ENCODE measurements around the gene GJB5.

GJB5 gene

GRCh38 chr1:34744851-34745250 lies 10.0 kb upstream of the GJB5 start:
- DNase-seq, result peak in 2 of 56 donors; percentile 9 to 12

- no peak for DNase-seq
Observed at GRCh38 chr1:34745666-34746065, 9.2 kb upstream of the GJB5 start.

DNA sequence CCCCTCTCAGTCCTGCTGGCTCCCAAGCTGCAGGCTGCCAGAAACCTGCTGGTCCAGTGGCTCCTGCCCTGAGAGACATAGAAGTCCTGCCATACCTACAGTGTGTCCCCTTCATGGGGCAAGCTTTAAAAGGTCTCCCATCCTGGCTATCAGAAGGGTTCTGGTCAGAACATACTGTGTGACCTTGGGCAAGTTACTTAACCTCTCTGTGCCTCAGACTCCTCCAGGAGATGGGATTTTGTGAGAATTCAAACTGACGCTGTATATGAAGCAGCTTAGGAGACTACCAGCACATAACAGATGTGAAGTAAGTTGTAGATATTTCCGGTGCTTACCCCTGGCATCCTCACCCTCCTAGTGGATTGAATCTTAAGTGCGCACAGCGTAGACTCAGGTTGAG lies 8.7 kb upstream of the GJB5 start:
- no peak for DNase-seq

DNA sequence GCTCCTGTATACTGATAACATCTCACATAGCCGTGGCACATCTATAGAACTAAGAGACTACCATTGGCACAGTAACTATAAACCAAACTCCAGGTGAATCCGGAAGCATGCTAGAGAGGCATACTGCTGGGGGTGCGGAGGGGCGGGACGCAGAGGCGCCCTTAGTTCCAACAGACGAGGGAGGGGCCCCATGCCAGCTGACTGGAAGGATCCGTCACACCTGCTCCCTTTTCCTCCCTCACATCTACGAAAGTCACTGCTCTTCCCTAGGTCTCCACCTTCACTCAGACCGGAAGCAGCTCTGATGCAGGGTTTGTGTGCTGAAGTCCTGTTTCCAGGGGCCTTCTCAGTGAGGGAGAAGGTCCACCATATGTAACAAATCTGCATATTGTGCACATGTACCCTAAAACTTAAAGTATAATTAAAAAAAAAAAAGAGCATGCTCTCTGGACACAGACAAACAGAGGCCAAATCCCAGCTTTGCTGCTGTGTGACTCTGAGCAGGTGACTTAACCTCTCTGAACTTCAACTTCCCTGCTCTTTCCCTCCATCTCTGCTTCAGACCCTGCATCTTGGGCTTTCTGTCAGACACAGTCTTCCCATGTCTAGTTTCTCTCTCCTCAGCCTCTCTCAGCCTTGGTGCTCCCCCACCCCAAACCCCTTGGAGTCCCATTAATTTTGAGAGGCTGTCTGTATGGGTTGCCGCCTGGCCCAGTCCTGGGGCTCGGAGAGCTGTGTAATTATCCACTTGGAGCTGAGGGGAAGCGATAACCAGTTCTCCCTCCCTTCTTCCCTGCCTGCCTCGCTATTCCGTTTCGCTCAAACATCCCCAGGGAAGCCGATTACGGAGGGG lies 7.8 kb upstream of the GJB5 start:
- DNase-seq, result no peak

DNA sequence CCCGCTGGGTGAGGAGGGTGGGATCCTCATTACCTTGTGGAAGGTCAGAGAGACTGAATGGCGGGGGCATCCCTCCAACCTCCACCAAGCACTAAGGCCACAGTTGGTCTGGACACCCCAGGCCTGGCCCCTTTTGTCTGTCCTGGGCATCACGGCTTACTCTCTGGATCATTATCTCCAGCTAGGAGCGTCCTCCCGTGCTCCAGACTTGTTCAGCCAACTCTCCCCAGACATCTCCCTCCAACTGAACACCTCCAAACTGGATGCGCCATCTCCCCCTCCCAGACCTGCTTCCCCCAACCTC lies 7.3 kb upstream of the GJB5 start:
- no peak for DNase-seq

DNA sequence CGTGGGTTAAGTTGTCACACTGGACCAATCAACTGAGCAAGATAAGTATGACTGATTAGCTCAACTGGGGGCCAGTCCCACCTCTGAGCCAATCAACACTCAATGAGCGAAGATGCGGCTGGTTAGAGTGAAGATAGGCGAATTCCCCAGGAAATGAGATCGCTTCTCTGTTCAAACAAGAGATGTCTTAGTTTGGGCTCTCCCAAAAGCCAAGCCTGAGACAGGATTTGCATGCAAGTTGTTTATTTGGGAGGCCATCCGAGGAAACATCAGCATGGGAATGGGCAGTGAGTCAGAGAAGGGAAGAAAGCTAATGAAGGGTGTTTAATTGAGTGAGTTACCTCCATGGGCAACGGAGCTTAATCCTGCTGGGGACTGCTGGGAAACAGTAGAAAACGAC lies 4.9 kb upstream of the GJB5 start:
- DNase-seq, result no peak

DNA sequence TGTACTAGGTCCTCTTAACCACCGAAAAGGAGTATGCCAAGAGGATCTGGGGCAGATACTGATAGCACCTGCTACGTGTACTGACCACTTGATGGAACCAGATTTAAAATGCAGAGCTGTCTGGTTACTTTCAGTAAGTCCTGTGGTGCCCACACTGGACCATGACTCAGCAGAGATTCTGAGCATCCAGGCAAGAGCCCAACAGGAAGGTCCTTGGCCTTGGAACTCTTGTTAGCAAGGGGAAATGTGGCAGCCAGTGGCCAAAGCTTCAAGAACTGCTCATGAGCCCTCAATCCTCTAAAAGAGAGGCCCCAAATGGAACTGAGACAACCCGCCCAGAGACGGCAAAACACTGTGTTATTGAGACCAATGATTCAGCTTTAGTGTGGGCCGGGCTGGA lies 4.2 kb upstream of the GJB5 start:
- peak in 1 of 56 donors; percentile 5 for DNase-seq

GRCh38 chr1:34753163-34753562 lies 1.7 kb upstream of the GJB5 start:
- DNase-seq, result no peak

DNA sequence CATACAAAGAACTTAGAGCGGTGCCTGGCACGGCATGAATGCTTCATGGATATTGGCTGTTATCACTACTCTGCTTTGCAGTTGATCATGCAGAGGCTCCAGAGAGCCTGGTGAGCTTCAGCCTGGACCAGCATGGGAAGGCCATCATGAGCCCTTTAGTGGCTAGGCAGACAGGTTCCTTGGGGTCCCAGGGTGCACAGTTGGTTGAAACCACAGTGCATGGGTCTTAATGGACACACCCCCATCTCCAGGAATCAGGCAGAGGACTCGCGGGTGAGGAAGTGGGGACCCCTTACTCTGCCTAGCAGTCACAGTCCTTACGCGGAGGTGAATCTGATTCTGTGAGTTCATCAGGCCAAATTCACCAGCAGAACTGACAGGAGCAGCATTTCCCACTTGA lies 1.1 kb downstream of the GJB5 start:
- no peak for DNase-seq

GRCh38 chr1:34757386-34757785 lies 2.5 kb downstream of the GJB5 start:
- no peak for DNase-seq

DNA sequence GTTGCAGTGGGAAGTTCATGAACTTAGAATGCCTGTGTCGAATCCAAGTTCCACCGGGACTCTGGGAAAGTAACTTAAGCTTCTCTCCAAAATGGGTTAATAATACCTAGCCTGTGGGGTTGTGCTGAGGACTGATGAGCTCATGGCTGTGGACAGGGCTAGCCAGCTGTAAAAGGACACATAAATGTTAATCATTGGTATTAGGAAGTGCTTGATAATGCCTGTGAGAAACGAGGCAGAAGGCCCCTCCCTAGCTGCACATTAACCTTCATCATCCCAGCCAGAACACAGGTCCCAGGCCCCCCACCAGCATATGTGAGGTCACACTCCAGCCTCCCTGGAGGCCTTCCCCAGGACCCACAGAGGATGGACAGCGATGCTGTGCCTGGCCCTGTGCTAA lies 3.9 kb downstream of the GJB5 start:
- no peak for DNase-seq

DNA sequence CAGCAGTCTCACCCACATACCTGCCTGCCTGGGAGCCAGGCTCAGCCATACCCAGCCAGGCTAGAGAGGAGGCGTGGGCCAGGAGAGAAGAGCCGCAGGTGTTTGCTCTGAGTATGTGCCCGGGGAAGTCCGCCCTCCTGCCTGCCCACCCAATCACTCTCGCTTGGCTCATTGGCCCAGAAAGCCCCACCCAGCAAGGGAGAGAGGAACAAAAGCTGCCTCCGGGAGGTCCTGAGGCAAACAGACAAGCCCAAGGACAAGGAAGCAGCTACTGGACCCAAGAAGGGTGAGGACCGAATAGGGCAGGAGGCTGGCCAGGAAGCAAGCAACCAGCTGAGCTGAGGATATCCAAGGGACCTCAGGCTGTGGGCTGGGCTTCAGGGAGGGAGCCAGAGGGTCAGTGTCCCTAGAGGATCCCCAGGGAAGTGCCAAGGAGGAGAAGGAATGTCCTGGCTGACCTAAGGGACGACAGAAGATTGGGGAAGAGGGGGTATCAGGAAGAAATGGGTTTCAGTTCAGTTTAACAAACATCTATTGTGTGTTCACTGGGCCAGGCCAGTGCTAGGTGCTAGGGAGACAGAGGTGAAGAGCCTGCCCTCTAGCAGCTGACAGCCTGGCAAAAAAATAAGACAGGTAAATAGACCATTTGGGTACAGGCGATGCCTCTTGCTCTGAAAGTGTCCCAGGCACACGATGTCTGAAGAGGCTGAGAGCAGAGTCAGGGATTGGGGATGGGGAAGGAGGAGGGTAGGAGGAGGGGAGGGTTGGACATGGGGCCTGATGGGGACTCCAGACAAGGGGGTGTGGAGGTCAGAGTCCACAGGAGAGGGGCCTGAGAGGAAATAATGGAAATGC lies 4.9 kb downstream of the GJB5 start, which contains the start of gene GJB4:
Gene GJB4 (plus strand): TSS at position 238 of the 855 bp plus-strand sequence. CDS start 1,515 bp downstream, outside the sequence.
- no peak for DNase-seq

DNA sequence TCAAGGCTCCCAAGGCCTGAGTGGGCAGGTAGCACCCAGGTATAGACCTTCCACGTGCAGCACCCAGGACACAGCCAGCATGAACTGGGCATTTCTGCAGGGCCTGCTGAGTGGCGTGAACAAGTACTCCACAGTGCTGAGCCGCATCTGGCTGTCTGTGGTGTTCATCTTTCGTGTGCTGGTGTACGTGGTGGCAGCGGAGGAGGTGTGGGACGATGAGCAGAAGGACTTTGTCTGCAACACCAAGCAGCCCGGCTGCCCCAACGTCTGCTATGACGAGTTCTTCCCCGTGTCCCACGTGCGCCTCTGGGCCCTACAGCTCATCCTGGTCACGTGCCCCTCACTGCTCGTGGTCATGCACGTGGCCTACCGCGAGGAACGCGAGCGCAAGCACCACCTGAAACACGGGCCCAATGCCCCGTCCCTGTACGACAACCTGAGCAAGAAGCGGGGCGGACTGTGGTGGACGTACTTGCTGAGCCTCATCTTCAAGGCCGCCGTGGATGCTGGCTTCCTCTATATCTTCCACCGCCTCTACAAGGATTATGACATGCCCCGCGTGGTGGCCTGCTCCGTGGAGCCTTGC lies 6.4 kb downstream of the GJB5 start:
- DNase-seq, result no peak

- no peak for DNase-seq
Observed at GRCh38 chr1:34761776-34762307, 7.0 kb downstream of the GJB5 start.

- no peak for DNase-seq
Observed at GRCh38 chr1:34762474-34763141, 7.8 kb downstream of the GJB5 start.

- DNase-seq, result no peak
Observed at GRCh38 chr1:34763142-34763781, 8.4 kb downstream of the GJB5 start.

DNA sequence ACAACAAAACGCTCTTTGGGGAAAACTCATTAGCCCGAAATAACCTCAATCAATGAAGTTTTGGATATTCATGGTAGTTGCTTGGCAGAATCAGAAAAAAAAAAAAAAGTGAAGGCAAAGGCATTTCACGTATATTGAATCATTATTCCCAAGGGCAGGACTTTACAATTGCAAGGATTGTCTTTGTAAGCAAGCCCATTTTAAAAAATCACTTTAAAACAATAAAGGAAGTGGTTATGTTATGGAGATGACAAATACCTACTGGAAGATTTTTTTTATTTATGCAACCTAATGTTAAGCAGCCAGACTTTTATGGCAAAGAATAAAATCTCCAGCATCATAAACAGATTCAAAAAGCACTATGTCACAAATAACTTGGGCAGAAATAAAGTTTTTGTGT lies 14.0 kb downstream of the GJB5 start:
- DNase-seq, result no peak

GRCh38 chr1:34770891-34771504 lies 16.2 kb downstream of the GJB5 start:
- peak in 23 of 56 donors; percentile 3 to 70 (median 30) for DNase-seq

DNA sequence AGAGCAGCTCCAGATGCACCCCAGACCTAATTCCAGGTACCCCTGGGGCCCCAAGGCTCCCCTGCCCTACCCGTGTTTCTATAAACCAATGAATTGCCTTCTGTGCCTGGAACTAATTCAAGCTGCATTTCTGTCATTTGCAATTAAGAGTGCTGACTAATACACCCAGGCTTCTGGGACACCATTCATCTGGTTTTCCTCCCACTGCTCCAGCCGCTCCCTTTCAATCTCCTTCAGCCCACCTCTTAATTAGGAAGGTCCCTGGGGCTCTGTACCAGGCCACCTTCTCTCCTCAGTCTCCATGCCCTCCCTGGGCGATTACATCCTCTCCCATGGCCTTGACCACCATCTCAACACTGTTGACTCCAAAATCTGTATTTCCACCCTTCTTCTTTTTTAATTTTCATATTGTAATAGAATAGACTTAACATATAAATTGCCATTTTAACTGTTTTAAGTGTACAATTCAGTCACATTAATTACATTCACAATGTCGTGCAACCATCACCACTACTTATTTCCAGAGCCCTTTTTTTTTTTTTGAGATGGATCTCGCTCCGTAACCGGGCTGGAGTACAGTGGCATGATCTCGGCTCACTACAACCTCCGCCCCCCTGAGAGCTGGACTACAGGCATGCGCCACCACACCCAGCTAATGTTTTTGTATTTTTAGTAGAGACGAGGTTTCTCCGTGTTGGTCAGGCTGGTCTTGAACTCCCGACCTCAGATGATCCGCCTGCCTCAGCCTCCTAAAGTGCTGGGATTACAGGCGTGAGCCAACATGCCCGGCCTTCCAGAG lies 16.9 kb downstream of the GJB5 start:
- DNase-seq, result peak in 5 of 56 donors; percentile 16 to 44 (median 26)

Data from amygdala (tissue), 56 donors.